HG02763 (cell line): ENCODE results near the gene PGS1.

ENCODE experiments used
- ATAC-seq: cut with Tn5 transposase; IDR thresholded peaks from one replicate; pipeline ENCODE4 v1.9.1; 2021; ENCODE audit warnings: mild to moderate bottlenecking, moderate library complexity; ENCODE audit not compliant: unreplicated experiment

Gene PGS1

GRCh38 chr17:78345791-78346494, 32.5 kb upstream of the PGS1 start:
- no peak for ATAC-seq

GRCh38 chr17:78346605-78347250, 31.7 kb upstream of the PGS1 start:
- ATAC-seq: no peak

- no peak for ATAC-seq
These were observed 31.0 kb upstream of the PGS1 start for GRCh38 chr17:78347453-78347852.

GRCh38 chr17:78348055-78348770, 30.2 kb upstream of the PGS1 start:
- no peak for ATAC-seq

- ATAC-seq: no peak
These were observed 28.4 kb upstream of the PGS1 start for GRCh38 chr17:78349891-78350642.

GRCh38 chr17:78351449-78352006, 26.9 kb upstream of the PGS1 start:
- no peak for ATAC-seq

- ATAC-seq: no peak
These were observed 24.6 kb upstream of the PGS1 start for GRCh38 chr17:78353834-78354233.

GRCh38 chr17:78355045-78355641, 23.3 kb upstream of the PGS1 start:
- no peak for ATAC-seq

- ATAC-seq: no peak
These were observed 22.7 kb upstream of the PGS1 start for GRCh38 chr17:78355701-78356100.

GRCh38 chr17:78356101-78356713, 22.2 kb upstream of the PGS1 start:
- ATAC-seq: peak; percentile 47

- ATAC-seq: no peak
These were observed 21.3 kb upstream of the PGS1 start for GRCh38 chr17:78357177-78357586.

- ATAC-seq: no peak
These were observed 20.5 kb upstream of the PGS1 start for GRCh38 chr17:78357672-78358537.

GRCh38 chr17:78358538-78359320, 19.7 kb upstream of the PGS1 start:
- ATAC-seq: no peak

- ATAC-seq: no peak
These were observed 19.0 kb upstream of the PGS1 start for GRCh38 chr17:78359321-78359996.

GRCh38 chr17:78359997-78360370, 18.5 kb upstream of the PGS1 start, which contains the start of gene SOCS3:
SOCS3 (minus strand) TSS chr17:78360077; CDS start chr17:78359095, 982 bp downstream.
- ATAC-seq: peak; percentile 44

- peak; percentile 23 for ATAC-seq
These were observed 17.9 kb upstream of the PGS1 start for GRCh38 chr17:78360371-78361224.

- no peak for ATAC-seq
These were observed 17.2 kb upstream of the PGS1 start for GRCh38 chr17:78361225-78361701.
